ENCODE data around the gene SHISA6. TPM values are rescaled to one million over a fixed set of nuclear protein-coding genes. Genes with fewer than 3 reads are reported as not detected.
A peak's percentile ranks its signal among the peaks of the same experiment; 100 is the strongest.

SHISA6 gene
- polyA plus RNA-seq, 1 of the 3 experiments (the other 2 are of a cell fraction) = not detected

- no peak overlapping the region for H3K4me2 ChIP-seq
- H3K4me1 ChIP-seq (ENCODE audit: control insufficient read depth in 1 of 2, insufficient read depth in 2 of 2, low read depth in 1 of 2, low read length in 1 of 2) = peaks cover 0 to 10% of the 10 kb centered on the region in 2 experiments; a peak in 1 of 4 replicates
- no peaks in the 10 kb centered on the region for H3F3A ChIP-seq (replicated peaks; ENCODE audit: insufficient read depth)
- POLR2A ChIA-PET = no interaction called here
- H2AFZ ChIP-seq (ENCODE audit: low read depth) = no peak overlapping the region
- H3K27ac ChIP-seq (ENCODE audit: low read depth in 2 of 2, low read length in 1 of 2) = no peak overlapping the region
- H3K9me3 ChIP-seq = no peaks in the 10 kb centered on the region
- no peaks in the 10 kb centered on the region for H4K20me1 ChIP-seq (ENCODE audit: insufficient read depth)
- no peaks in the 10 kb centered on the region for H3K9me2 ChIP-seq
- 7% methylated on average over 7 of the region's 7 CpGs for WGBS (ENCODE audit: low lambda C conversion rate)
- TF ChIP-seq ZBTB33 (IDR thresholded peaks at IDR 0.05; ENCODE audit: borderline replicate concordance, low read depth) = no peak
- no peak for TF ChIP-seq MAX (IDR thresholded peaks at IDR 0.05; ENCODE audit: low read depth)
- TF ChIP-seq EP300 (IDR thresholded peaks at IDR 0.05; ENCODE audit: borderline replicate concordance in 1 of 2, low read depth in 1 of 2, low read length in 1 of 2) = 0 out of 4 replicates have a peak, but pooled peaks of 1 of the 2 experiments have one; percentile 21
- peak; percentile 88 for TF ChIP-seq GATA2 (CRISPR knock-in tag; IDR thresholded peaks at IDR 0.05)
- CTCF ChIA-PET = interaction anchor here (0.6 to 1.0 kb wide), 2 partner anchors 9 to 104 kb away, joined by 3 read pairs; no protein-coding TSS in a partner anchor
- H3K79me2 ChIP-seq (ENCODE audit: insufficient read depth) = no peaks in the 10 kb centered on the region
- no peak overlapping the region for H3K4me3 ChIP-seq (ENCODE audit: low read depth in 2 of 2, low read length in 1 of 2)
- DNase-seq = peak; percentile 56
- no peak overlapping the region for H3K9ac ChIP-seq
- no peaks in the 10 kb centered on the region for H3K27me3 ChIP-seq (ENCODE audit: insufficient read depth)
- no peaks in the 10 kb centered on the region for H3K36me3 ChIP-seq (replicated peaks in 1 of 2; ENCODE audit: control insufficient read depth in 1 of 2, insufficient read depth in 2 of 2, low read length in 1 of 2)
These were observed 298.6 kb downstream of the SHISA6 start for GRCh38 chr17:11539637-11540036.

- H3K4me1 ChIP-seq (ENCODE audit: control insufficient read depth in 1 of 2, insufficient read depth in 2 of 2, low read depth in 1 of 2, low read length in 1 of 2) = peaks cover 0 to 3% of the 10 kb centered on the region in 2 experiments; a peak in 2 of 4 replicates
- no peaks in the 10 kb centered on the region for H4K20me1 ChIP-seq (ENCODE audit: insufficient read depth)
- WGBS (ENCODE audit: low lambda C conversion rate) = 29% methylated on average over 6 of the region's 6 CpGs
- CTCF ChIA-PET = no interaction called here
- no peaks in the 10 kb centered on the region for H3K27me3 ChIP-seq (ENCODE audit: insufficient read depth)
- no peak overlapping the region for H3K27ac ChIP-seq (ENCODE audit: low read depth in 2 of 2, low read length in 1 of 2)
- no peak overlapping the region for H2AFZ ChIP-seq (ENCODE audit: low read depth)
- no peak overlapping the region for H3K4me3 ChIP-seq (ENCODE audit: low read depth in 2 of 2, low read length in 1 of 2)
- no peaks in the 10 kb centered on the region for H3K36me3 ChIP-seq (replicated peaks in 1 of 2; ENCODE audit: control insufficient read depth in 1 of 2, insufficient read depth in 2 of 2, low read length in 1 of 2)
- no peak overlapping the region for H3K9ac ChIP-seq
- H3K9me2 ChIP-seq = peaks cover 5% of the 10 kb centered on the region; the same call in 1 of the 2 replicates
- H3F3A ChIP-seq (replicated peaks; ENCODE audit: insufficient read depth) = no peaks in the 10 kb centered on the region
- no peaks in the 10 kb centered on the region for H3K9me3 ChIP-seq
- no peaks in the 10 kb centered on the region for H3K79me2 ChIP-seq (ENCODE audit: insufficient read depth)
- POLR2A ChIA-PET = no interaction called here
- no peak for DNase-seq
- no peak overlapping the region for H3K4me2 ChIP-seq
- TF ChIP-seq RCOR1 (IDR thresholded peaks at IDR 0.05; ENCODE audit: low read length) (no peak), CHD2 (IDR thresholded peaks at IDR 0.05; ENCODE audit: low read length, partially characterized antibody) (no peak), TEAD4 (IDR thresholded peaks at IDR 0.05; ENCODE audit: borderline replicate concordance, insufficient read depth) (no peak), SMC3 (IDR thresholded peaks at IDR 0.05; ENCODE audit: low read depth, low read length) (no peak), EP300 (IDR thresholded peaks at IDR 0.05; ENCODE audit: borderline replicate concordance in 1 of 2, low read depth in 1 of 2, low read length in 1 of 2) (no peak), MEF2A (IDR thresholded peaks at IDR 0.05; ENCODE audit: borderline replicate concordance, low read depth) (no peak), EZH2phosphoT487 (IDR thresholded peaks at IDR 0.05; ENCODE audit: borderline replicate concordance, low read depth) (no peak), MXI1 (IDR thresholded peaks at IDR 0.05; ENCODE audit: low read depth, low read length) (no peak), ELF1 (IDR thresholded peaks at IDR 0.05) (no peak), GABPA (IDR thresholded peaks at IDR 0.05; ENCODE audit: low read depth) (no peak), REST (IDR thresholded peaks at IDR 0.05; ENCODE audit: low read depth, low read length) (no peak), TCF12 (IDR thresholded peaks at IDR 0.05) (no peak), YY1 (IDR thresholded peaks at IDR 0.05; ENCODE audit: low read depth) (no peak), FOXM1 (IDR thresholded peaks at IDR 0.05; ENCODE audit: low read depth) (no peak), IRF3 (IDR thresholded peaks at IDR 0.05; ENCODE audit: low read depth, low read length) (no peak), FOXJ3 (CRISPR knock-in tag; IDR thresholded peaks at IDR 0.05) (no peak), RXRA (IDR thresholded peaks at IDR 0.05; ENCODE audit: borderline replicate concordance, low read depth) (no peak)
These were observed 304.0 kb downstream of the SHISA6 start for GRCh38 chr17:11545002-11545401.

All from SK-N-SH (cell line).